ENCODE measurements around the gene TMEM123.

The TMEM123 gene

DNA sequence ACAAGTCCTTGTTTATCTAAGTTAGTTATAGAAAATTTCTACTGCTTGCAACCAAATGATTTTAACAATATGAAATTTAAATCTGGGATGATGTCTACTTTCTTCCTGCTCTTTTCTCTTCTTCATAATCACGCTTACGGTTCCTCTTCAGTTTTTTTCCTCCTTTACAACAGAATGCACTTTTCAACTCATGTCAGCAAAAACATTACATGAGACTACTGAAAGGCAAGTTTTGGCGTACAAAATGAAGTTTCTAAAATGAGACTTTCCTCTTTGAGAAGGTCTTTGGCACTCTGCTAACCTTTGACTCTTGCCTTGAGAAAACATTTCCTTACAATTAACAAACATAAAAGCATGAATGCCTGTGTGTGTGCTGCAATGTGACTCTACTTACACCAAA, 23.3 kb downstream of the TMEM123 start (continued):
- TF ChIP-seq, protein P1, sequence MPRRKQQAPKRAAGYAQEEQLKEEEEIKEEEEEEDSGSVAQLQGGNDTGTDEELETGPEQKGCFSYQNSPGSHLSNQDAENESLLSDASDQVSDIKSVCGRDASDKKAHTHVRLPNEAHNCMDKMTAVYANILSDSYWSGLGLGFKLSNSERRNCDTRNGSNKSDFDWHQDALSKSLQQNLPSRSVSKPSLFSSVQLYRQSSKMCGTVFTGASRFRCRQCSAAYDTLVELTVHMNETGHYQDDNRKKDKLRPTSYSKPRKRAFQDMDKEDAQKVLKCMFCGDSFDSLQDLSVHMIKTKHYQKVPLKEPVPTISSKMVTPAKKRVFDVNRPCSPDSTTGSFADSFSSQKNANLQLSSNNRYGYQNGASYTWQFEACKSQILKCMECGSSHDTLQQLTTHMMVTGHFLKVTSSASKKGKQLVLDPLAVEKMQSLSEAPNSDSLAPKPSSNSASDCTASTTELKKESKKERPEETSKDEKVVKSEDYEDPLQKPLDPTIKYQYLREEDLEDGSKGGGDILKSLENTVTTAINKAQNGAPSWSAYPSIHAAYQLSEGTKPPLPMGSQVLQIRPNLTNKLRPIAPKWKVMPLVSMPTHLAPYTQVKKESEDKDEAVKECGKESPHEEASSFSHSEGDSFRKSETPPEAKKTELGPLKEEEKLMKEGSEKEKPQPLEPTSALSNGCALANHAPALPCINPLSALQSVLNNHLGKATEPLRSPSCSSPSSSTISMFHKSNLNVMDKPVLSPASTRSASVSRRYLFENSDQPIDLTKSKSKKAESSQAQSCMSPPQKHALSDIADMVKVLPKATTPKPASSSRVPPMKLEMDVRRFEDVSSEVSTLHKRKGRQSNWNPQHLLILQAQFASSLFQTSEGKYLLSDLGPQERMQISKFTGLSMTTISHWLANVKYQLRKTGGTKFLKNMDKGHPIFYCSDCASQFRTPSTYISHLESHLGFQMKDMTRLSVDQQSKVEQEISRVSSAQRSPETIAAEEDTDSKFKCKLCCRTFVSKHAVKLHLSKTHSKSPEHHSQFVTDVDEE (CRISPR knock-in tag; IDR thresholded peaks at IDR 0.05), result no peak
- TF ChIP-seq TCF4 (CRISPR knock-in tag; IDR thresholded peaks at IDR 0.05; ENCODE audit: borderline replicate concordance), result no peak

DNA sequence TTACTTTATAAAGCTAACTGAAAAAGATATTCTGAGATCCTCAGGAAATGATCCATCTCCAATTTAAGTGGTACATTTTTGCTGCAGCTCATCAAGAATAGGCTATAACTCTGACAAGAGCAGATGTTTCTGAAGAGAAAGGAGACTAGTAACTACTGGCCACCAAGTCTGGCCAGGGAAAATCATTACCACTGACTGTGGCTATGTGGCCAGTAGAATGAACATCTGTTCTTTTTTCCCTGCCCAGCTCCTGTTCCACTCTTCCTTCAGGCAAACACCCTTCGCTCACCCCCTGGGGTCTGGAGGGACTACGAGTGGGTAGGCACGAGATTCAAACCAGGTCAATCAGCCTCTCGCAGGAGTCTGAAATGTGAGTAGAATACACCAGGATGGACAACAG, 23.9 kb downstream of the TMEM123 start:
- ATAC-seq, result no peak
- no peak for TF ChIP-seq BACH2 (CRISPR knock-in tag; IDR thresholded peaks at IDR 0.05; ENCODE audit: borderline replicate concordance)
- no peak for TF ChIP-seq PATZ1 (CRISPR knock-in tag; IDR thresholded peaks at IDR 0.05; ENCODE audit: borderline replicate concordance)
- no peak for TF ChIP-seq ZFP30 (CRISPR knock-in tag; IDR thresholded peaks at IDR 0.05)
- no peak for TF ChIP-seq CSRNP3 (CRISPR knock-in tag; IDR thresholded peaks at IDR 0.05)
- TF ChIP-seq, protein P1 (CRISPR knock-in tag; IDR thresholded peaks at IDR 0.05), result no peak
- TF ChIP-seq OSR1 (CRISPR knock-in tag; IDR thresholded peaks at IDR 0.05), result no peak
- TF ChIP-seq, protein P2, sequence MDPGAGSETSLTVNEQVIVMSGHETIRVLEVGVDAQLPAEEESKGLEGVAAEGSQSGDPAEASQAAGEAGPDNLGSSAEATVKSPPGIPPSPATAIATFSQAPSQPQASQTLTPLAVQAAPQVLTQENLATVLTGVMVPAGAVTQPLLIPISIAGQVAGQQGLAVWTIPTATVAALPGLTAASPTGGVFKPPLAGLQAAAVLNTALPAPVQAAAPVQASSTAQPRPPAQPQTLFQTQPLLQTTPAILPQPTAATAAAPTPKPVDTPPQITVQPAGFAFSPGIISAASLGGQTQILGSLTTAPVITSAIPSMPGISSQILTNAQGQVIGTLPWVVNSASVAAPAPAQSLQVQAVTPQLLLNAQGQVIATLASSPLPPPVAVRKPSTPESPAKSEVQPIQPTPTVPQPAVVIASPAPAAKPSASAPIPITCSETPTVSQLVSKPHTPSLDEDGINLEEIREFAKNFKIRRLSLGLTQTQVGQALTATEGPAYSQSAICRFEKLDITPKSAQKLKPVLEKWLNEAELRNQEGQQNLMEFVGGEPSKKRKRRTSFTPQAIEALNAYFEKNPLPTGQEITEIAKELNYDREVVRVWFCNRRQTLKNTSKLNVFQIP (CRISPR knock-in tag; IDR thresholded peaks at IDR 0.05; ENCODE audit: borderline replicate concordance, low read depth), result no peak

GRCh38 chr11:102427068-102427467, 25.5 kb downstream of the TMEM123 start:
- ATAC-seq, result no peak
- no peak for TF ChIP-seq SNAI2 (CRISPR knock-in tag; IDR thresholded peaks at IDR 0.05)
- no peak for TF ChIP-seq ZNF8 (CRISPR knock-in tag; IDR thresholded peaks at IDR 0.05)
- TF ChIP-seq ZNF565 (CRISPR knock-in tag; conservative IDR thresholded peaks at IDR 0.05; ENCODE audit: low read depth), result no peak
- TF ChIP-seq, protein P3, sequence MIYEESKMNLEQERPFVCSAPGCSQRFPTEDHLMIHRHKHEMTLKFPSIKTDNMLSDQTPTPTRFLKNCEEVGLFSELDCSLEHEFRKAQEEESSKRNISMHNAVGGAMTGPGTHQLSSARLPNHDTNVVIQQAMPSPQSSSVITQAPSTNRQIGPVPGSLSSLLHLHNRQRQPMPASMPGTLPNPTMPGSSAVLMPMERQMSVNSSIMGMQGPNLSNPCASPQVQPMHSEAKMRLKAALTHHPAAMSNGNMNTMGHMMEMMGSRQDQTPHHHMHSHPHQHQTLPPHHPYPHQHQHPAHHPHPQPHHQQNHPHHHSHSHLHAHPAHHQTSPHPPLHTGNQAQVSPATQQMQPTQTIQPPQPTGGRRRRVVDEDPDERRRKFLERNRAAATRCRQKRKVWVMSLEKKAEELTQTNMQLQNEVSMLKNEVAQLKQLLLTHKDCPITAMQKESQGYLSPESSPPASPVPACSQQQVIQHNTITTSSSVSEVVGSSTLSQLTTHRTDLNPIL (CRISPR knock-in tag; IDR thresholded peaks at IDR 0.05; ENCODE audit: low read depth), result no peak
- no peak for TF ChIP-seq OSR1 (CRISPR knock-in tag; IDR thresholded peaks at IDR 0.05)

DNA sequence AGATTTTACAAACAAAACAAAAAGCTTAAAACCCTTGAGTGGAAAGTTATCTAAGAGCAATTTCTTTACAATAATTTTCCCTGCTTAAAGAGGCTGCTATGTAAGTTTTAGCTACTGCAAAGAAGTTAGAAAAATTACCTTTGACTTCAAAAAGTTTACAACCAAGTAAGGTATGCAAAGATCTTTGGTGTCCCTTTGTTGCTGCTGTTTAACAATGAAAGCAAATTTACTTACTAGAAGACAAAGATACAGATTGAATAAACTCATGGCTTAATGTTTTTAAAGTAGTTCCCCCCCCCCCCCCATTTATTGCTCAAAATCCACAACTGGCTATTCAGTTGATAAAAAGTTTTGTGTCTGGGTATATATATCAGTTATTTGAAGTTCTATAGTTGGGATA, 26.0 kb downstream of the TMEM123 start:
- ATAC-seq, result no peak
- TF ChIP-seq CSDC2 (CRISPR knock-in tag; IDR thresholded peaks at IDR 0.05) (no peak), ZNF70 (CRISPR knock-in tag; IDR thresholded peaks at IDR 0.05) (no peak), OSR1 (CRISPR knock-in tag; IDR thresholded peaks at IDR 0.05) (no peak), ARNTL (CRISPR knock-in tag; IDR thresholded peaks at IDR 0.05; ENCODE audit: borderline replicate concordance, low read depth) (no peak), TCF4 (CRISPR knock-in tag; IDR thresholded peaks at IDR 0.05; ENCODE audit: borderline replicate concordance) (no peak), RARB (CRISPR knock-in tag; IDR thresholded peaks at IDR 0.05) (no peak)
